HG02870 (cell line): Measurements from ENCODE around the gene HSH2D.
"Not testable (repeated sequence)": the region's sequence is repeated elsewhere in the genome, so short reads cannot be mapped to it uniquely, and the experiment has no call there.

ENCODE experiments used
- ATAC-seq: cut with Tn5 transposase; IDR thresholded peaks from one replicate; pipeline ENCODE4 v1.9.1; 2021; ENCODE audit warnings: mild to moderate bottlenecking, moderate library complexity; ENCODE audit not compliant: unreplicated experiment

Gene HSH2D, protein sequence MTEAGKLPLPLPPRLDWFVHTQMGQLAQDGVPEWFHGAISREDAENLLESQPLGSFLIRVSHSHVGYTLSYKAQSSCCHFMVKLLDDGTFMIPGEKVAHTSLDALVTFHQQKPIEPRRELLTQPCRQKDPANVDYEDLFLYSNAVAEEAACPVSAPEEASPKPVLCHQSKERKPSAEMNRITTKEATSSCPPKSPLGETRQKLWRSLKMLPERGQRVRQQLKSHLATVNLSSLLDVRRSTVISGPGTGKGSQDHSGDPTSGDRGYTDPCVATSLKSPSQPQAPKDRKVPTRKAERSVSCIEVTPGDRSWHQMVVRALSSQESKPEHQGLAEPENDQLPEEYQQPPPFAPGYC

DNA sequence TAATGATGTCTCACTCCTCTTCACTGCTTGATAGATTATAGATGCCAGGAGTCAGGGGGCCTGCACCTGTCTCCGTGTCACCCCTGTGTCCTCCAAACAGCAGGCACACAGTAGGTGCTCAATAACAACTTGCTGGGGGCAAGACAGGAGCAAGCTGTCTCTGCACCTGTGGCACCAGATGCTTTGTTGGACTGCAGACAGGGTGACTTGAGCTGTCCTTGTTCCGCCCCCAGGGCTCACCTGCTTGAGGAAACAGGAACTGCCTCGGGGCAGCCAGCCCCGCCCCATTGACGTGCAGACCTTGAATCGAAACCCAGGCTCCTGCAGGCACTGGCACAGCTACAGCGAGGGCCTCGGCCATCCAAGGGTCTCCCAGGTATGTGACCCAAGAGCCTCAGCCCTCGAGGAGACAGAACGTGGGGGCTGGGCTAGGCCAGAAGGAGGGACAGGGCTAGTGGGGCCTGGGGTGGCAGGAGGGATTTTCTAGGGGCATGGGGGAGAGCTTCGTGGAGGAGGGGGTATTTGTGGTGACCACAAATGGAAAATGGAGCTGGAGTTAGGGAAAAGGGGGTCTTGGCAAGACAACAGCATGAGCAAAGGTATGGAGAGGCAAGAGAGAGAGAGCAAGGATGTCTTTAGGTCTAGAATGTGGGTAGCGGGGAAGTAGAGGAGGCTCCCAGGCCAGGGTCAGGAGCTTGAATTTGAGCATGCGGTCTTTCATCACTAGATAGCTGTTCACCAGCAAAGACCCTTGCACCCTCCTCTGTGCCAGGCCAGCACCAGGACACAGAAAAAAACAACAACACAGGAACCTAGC lies at the start of gene HSH2D:
HSH2D (plus strand) TSS at position 287 of the 817 bp plus-strand sequence. CDS start 5,066 bp downstream, outside the sequence.
- ATAC-seq = no peak

DNA sequence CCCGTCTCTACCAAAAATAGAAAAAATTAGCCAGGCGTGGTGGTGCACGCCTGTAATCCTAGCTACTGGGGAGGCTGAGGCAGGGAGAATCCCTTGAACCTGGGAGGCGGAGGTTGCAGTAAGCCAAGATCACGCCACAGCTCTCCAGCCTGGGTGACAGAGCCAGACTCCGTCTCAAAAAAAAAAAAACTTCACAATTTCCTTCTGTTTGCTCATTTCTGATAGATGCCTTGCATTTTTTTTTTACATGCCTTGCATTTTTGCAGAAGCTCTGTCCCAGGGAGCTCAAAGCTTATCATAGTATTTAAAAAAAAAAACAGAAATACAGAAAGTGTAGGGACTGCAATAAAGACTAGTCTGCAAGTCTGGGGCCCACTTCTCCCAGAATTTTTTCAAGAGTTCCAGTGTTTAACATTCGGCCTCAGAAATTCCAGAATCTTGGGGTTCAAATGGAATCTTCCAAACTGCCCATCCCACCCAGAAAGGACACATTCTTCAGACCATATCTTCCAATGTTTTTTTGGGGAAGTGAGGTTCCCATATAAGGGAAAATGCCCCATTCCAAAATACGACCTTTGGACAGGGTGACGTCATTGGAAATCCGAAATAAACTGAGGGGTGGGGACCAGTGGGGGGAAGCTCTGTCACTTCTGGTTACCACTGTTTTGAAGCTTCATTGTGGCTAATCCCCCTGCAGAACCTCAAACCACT lies 49.0 kb upstream of the HSH2D start:
- ATAC-seq = no peak

DNA sequence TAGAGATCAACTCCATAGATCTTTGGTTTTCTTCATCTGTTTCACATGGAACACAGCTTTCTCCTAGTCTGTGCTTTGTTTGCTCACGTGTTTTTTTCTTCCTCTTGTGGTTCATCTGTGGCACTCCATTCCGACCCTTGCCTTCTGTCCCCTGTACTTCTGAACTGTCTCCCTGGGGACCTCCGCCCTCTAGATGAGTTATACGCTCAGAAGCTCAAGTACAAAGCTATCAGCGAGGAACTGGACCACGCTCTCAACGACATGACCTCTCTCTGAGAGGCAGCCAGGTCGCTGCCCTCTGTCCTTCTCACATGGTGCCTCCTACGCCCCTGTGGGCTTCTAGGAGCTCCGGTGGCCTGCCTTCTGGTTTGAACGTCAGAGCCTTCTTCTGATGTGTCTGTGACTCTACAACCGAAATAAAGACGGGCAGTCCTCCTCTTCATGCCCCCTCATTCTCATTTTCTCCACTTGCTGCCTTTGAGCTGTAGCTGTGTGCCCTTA lies 48.4 kb upstream of the HSH2D start:
- no peak for ATAC-seq

DNA sequence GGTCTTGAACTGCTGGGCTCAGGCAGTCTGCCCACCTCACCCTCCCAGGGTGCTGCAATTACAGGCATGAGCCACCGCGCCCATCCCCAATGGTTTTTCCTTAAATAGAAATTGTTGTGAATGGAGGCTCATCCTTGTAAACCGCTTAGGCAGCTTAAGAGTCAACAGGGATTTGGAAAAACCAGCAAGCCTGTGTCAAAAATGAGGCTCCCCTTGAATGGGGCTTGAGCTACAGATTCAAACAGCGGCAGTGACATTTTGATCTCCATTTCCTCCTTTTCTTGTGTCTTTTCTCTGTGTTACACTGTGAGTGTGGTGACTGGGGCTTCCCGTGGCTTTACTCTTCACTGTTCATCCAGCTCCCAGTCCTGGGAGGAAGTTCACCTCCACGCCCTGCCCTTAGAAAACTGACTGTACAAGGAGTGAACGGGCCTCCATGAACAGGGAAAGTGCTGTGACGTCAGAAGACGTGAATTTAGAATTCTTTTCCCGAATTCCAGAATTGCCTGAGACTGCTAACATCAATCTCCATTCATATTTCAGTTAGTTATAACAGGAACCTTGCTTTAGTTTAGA lies 47.1 kb upstream of the HSH2D start:
- ATAC-seq = no peak

DNA sequence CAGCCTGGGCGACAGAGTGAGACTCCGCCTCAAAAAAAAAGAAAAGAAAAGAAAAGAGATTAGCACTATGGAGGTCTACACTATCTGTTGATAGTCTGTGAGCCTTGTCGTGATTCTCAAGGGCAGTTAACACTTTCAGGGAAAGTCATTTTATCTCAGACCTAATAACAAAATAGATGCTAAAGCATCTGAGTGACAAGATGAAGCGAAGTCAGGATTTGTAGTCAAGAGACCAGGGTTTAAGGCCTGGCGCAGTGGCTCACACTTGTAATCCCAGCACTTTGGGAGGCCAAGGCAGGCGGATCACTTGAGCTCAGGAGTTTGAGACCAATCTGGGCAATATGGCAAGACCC lies 45.1 kb upstream of the HSH2D start:
- no peak for ATAC-seq

DNA sequence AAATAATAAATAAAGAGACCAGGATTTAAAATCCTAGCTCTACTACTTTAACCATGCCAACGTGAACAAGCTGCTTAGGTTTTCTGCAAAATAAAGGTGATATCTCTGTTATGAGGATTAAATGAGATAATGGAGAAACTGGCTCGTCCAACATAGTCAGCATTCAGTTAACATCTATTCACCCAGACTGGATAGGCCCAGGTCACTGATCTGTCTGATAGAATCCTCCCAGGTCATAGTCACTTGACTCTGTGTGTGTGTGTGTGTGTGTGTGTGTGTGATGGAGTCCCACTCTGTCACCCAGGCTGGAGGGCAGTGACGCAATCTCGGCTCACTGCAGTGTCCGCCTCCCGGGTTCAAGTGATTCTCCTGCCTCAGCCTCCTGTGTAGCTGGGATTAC lies 44.7 kb upstream of the HSH2D start:
- no peak for ATAC-seq

DNA sequence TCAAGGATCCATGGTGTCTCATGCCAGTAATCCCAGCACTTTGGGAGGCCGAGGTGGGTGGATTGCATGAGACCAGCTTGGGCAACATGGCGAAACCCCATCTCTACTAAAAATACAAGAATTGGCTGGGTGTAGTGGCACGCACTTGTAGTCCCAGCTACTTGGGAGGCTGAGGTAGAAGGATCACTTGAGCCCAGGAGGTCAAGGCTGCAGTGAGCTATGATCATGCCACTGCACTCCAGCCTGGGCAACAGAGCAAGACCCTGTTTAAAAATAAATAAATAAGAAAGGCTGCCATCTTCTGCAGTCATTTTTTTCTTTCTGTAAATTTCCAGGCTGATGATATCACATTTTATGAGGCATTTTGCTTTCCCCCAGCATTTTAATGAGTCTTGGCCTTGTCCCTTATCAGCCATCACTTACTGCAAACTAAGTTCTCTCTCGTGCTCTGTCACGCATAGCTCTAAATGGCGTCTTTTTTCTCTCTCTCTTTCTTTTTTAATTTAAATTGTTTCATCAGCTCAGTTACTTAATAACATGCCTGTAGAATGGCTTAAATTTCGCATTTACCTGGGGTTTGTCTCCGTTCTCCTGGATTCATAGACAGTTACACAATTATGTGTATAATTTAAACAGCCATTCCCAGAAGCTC lies 44.0 kb upstream of the HSH2D start:
- ATAC-seq = not testable (repeated sequence)

DNA sequence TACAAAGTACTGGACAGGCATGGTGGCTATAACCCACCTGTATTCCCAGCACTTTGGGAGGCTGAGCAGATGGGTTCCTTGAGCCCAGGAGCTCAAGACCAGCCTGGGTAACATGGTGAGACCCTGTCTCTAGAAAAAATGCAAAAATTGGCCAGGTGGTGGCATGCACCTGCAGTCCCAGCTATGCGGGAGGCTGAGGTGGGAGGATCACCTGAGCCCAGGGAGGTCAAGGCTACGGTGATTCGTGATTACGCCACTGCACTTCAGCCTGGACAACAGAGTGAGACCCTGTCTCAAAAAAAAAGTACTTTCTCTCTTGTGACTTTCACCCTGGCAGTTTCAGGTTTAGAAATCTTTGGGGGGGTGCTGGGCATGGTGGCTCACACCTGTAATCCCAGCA lies 43.0 kb upstream of the HSH2D start:
- ATAC-seq = no peak

DNA sequence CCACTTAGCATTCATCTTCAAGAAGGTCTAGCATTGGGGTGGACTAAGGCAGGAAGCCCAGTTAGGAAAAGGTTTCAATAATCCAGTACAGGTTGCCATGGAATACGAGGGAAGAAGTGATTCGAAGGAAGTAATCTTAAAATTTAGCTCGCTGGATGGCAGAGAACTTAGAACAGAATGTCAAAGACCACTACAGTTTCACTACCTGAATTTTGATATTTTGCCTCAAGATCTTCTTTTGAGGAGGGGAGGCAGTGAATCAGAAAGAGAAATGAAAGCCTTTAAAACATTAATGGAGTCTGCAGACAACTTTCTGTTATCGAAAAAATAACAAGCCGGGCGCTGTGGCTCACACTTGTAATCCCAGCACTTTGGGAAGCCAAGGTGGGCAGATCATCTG lies 38.8 kb upstream of the HSH2D start:
- ATAC-seq = no peak

DNA sequence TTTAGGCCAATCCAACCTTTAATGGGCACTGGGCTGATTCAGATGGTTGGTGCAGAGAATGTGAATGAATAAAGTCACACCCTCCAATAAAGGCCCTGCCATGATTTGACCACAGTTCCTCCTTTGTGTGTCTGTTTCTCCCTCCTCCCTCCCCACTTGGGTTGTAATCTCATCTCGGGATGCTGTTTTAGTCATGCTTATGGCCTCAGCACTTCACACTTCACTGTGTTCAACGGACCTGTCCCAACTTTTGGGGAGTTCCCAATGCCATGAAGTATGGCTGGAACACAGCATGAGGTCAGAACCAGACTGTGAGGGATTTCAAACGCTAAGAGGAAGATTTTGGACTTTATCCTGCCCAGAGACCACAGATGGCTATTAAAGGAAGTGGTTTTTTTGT lies 37.4 kb upstream of the HSH2D start:
- no peak for ATAC-seq

DNA sequence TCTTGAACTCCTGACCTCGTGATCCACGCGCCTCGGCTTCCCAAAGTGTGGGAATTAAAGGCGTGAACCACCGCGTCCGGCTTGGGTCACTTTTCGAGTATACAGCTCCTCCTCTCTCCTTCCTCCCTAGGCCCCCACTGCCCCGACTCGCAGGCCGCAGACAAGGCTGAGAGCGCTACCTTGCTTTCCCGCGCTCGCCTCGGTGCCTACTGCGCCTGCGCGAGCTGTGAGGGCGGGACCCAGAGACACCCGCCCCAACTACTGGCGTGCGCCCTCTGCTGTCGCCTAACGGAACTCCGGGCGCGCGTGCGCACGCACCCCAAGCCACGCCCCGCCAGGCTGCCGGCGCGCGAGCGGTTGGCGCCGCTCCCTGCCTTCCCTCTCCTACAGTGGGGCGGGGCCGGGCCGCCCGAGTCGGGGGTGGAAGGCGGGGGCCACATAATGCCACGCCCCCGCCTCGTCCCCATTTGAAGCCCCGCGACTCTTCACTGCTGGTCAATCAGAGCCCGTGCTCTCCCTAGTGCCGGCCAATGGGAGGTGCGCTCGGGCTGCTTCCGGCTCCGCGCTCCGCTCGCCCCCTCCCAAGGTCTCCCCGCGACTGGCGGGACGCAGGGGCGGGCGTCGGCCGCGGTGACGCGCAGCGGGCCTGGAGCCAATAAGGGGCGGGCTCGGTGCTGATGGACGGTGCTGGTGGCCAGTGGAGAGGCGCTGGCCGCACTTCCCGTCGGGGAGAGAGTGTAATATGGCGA lies 32.2 kb upstream of the HSH2D start, which contains the start of gene RAB8A:
RAB8A (plus strand) TSS at position 730 of the 749 bp plus-strand sequence; CDS start at position 743, 13 bp downstream.
- ATAC-seq = peak; percentile 91

DNA sequence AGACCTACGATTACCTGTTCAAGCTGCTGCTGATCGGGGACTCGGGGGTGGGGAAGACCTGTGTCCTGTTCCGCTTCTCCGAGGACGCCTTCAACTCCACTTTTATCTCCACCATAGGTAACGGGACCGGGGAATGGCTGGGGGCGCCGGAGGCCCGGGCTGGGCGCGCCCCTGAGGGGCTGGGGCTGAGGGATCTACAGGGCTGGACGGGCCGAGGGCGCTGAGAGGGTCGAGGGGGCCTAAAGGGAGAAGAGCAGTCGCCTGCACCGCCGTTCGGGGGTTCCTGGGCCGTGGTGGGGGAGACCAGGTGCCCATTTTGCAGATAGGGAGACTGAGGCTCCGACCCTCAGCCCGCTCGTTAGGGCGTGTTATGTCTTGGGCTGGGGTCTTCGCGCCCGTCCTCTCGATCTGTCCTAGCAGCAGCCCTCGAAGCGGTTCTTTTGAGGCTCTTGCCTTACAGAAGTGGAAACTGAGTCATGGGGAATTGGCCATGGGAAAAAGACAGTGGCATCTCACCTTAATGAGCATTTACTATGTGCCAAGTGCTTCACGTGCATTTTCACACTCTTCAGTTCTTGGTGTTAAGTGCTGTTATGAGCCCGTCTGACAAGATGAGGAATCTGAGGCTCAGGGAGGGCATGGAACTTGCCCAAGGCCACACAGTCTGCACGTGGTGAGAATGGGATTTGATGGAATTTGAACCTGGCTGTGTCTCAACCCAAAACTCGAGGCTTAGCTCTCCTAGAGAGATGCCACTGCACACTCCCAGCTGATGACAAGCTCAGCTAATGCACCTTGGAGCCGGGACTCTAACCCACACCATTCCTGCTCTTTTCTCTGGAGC lies 31.4 kb upstream of the HSH2D start:
- no peak for ATAC-seq

DNA sequence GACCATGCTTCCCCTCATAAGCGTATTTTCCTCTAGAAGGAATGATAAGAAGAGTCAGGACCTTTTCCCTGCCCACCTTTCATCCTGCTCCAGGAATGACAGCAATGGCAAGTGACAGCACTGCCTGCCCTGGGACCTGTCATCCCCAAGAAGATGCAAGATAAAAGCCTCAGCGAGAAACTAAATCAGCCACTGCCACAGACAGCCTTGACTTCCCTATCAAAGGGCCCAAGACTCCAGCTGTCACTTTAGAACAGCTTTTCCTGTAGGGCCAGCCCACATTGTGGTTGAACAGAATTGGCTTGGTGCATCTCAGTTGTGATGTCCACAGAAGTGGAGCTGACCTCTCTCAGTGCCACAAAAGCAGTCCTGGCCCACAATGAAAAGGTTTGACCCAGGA lies 30.7 kb upstream of the HSH2D start:
- ATAC-seq = no peak

DNA sequence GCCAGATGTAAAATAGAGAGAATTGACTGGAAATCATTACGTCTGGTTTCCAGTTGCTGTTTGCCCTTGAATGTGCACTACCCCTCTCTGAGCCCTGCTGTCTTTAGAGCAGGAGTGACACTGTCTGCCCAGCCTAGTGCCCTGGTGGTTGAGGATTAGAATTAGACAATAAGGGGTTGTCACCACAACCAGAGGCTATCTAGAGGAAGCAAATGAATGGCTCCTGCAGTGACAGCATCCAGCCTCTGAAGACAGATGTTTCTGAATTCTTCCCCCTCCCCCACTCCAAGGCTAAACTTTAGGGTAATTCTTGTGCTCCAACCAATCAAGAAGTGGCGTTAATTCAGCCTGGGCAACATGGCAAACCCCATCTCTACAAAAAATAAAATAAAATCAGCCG lies 29.8 kb upstream of the HSH2D start:
- no peak for ATAC-seq

DNA sequence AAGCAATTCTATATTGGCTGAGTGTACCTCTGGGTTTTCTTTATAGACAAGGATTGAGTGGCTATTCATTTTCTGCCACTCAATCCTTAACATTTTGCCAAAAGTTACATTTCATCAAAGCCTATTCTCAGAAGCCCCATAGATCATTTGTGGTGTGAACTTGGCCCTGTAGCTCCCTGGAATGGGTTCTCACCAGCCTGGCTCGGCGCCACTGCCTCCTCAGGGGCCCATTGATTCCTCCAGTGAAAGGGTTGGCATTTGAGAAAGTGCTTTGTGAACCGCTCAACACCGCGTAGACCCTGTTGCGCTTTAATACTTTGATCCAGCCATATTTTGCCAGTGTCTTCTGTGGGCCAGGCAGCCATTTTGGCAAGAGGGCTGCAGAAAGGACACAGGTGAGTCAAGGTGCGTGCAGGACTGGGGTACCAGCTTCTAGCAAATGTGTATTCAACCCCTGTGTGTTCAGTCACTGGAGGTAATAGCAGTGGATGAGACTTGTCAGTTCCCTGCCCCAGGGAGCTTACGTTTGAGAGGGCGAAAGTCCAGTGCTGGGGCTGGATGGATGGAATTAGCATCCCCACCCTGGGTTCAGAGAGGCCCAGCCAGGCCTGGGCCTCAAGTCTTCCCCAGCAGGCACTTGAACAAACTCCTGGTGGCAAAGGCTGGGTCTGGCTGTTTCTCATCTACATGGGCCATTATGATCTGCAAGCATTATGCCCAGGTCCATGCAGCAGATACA lies 28.0 kb upstream of the HSH2D start:
- no peak for ATAC-seq

DNA sequence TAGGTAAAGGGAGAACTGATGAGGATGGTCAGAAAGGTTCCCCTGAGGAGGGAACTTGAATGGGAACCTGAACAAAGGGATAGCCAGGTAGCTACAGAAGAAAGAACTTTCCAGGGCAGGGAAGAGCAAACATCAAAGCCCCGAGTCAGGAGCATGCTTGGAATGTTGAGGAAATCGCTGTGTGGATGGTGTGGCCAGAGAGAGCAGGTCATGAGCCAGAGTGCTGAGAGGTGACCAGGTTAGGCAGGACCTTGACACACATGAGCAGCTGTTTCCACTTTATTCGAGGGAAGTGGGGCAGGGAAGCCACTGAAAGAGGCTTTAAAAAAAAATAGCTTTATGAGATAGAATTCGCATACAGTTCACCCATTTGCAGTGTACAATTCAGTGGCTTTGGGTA lies 27.4 kb upstream of the HSH2D start:
- ATAC-seq = no peak

DNA sequence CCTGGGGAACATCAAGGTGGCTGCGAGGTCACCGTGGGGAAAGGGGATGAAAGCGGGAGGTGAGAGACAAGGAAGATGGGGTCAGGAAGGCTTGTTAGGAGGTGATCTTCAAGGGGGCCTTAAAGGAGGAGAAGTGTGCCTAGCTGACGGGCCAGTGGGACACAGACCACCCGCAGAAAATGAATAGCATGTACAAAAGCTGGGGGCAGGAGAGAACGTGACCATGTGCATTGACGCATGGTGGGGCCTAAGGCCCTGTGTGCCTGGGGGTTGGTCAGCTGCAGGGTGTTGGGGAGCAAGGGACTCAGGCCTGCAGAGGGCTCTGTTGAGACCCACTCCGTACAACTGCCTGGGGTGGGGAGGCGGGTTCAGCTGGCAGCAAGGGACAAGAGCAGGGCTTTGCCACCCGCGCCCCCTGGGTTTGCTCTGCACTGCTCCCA lies 25.9 kb upstream of the HSH2D start:
- no peak for ATAC-seq

DNA sequence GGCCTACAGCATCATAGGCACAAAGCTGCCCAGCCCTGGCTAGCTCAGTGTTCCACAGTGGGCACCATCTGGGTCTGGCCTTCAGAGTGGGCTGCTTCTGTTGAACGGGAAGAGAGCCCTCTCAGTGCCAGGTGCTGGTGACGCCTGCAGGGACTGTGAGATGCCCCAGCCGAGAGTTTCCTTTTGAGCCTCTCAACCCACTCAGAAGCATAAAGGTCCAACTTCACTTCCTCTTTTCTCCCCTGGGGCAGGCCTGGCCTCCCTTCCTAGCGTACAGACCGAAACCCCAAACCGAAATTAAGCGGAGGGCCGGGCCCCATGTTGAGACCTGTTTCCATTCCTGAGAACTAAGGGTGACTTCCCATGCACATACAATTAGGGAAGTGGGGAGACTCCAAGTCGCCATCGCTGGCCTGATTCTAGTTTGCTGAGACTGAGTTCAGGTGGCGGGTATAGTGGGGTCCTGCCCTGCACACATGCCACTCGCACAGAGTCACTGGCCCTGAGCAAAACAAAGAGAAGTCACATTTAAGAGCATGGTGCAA lies 24.9 kb upstream of the HSH2D start:
- ATAC-seq = peak; percentile 70
